Measurements from ENCODE around the gene CCR3.

CCR3 gene

DNA sequence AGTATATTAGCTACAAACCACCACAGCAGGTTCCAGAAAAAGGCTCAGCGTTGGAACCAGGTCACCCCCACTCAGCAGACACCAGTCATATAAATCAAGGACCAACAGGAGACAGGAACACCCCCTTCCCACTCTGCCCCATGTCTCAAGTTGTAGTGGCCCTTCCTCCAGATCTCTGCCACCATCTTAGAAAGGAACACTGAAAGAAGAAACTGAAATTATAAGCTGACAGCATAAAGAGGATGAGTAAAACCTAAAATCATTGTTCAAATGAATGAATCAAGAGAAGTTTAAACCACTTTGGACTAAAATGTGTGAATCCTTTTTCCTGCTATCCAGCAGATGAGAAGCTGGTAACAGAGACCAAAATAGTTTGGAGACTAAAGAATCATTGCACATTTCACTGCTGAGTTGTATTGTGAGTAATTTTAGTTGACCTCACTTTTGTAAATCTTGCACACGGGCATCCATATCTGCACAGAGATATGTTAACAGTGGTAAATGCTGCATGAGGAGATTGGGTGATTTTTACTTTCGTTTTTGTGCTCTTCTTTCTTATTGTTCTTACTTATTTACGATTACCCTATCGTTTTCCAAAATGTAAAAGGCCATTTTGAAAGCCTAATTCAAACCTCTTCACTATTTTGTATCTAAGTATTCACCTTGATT, 19.8 kb downstream of the CCR3 start:
- H3K4me1 ChIP-seq (ENCODE audit: control insufficient read depth in 1 of 2, insufficient read depth in 1 of 2, low read depth in 1 of 2, low read length in 1 of 2): no peaks in the 10 kb centered on the region
- no peak overlapping the region for H3K27ac ChIP-seq
- H3K9me3 ChIP-seq: no peaks in the 10 kb centered on the region
- TF ChIP-seq, protein P1, sequence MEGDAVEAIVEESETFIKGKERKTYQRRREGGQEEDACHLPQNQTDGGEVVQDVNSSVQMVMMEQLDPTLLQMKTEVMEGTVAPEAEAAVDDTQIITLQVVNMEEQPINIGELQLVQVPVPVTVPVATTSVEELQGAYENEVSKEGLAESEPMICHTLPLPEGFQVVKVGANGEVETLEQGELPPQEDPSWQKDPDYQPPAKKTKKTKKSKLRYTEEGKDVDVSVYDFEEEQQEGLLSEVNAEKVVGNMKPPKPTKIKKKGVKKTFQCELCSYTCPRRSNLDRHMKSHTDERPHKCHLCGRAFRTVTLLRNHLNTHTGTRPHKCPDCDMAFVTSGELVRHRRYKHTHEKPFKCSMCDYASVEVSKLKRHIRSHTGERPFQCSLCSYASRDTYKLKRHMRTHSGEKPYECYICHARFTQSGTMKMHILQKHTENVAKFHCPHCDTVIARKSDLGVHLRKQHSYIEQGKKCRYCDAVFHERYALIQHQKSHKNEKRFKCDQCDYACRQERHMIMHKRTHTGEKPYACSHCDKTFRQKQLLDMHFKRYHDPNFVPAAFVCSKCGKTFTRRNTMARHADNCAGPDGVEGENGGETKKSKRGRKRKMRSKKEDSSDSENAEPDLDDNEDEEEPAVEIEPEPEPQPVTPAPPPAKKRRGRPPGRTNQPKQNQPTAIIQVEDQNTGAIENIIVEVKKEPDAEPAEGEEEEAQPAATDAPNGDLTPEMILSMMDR (IDR thresholded peaks at IDR 0.05): no peak
- no peaks in the 10 kb centered on the region for H3K27me3 ChIP-seq
- H3K36me3 ChIP-seq: no peaks in the 10 kb centered on the region
- H3K4me3 ChIP-seq (ENCODE audit: low read depth in 1 of 2, low read length in 1 of 2): no peak overlapping the region

DNA sequence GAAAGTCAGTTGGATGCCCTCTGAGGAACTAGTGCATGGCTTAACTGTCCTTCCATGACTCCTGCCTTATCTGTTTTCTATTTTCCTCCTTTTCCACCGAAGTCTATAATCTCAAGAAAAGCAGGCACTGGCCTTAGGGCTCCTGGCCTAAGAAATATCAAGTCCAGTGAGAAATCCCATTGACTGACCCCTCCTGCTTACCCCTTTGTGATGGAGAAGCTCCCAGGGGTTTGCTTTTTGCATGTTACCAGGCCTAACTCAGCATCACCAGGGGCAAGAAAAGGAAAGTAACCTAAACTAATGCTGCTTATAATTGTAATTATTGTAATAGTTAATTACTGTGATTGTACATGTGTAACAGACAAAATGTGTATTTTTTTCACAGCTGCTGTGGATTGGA, 21.7 kb downstream of the CCR3 start:
- Histone ChIP-seq H3K9me3 (no peaks in the 10 kb centered on the region), H3K4me1 (ENCODE audit: control insufficient read depth in 1 of 2, insufficient read depth in 1 of 2, low read depth in 1 of 2, low read length in 1 of 2) (no peaks in the 10 kb centered on the region), H3K4me3 (ENCODE audit: low read depth in 1 of 2, low read length in 1 of 2) (no peak overlapping the region), H3K27ac (no peak overlapping the region), H3K27me3 (no peaks in the 10 kb centered on the region), H3K36me3 (no peaks in the 10 kb centered on the region)
- TF ChIP-seq, protein P1 (IDR thresholded peaks at IDR 0.05): no peak

DNA sequence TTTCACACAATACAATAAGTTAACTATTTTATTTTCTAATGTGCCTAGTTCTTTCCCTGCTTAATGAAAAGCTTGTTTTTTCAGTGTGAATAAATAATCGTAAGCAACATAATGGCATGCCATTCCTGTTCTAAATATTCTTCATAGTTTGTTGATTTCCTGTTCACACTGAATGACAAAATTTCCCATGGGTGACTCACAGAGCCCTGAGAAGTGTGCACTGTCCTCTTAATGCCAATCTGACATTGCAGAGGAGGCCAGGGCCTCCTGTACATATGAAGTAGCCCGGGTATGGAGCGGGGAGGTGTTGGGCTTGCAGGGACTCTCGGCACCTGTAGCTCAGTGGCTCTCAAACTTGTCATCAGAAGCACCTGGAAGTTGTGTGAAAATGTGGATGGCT, 24.3 kb downstream of the CCR3 start:
- Histone ChIP-seq H3K36me3 (no peaks in the 10 kb centered on the region), H3K9me3 (no peaks in the 10 kb centered on the region), H3K4me1 (ENCODE audit: control insufficient read depth in 1 of 2, insufficient read depth in 1 of 2, low read depth in 1 of 2, low read length in 1 of 2) (no peaks in the 10 kb centered on the region), H3K27me3 (no peaks in the 10 kb centered on the region), H3K4me3 (ENCODE audit: low read depth in 1 of 2, low read length in 1 of 2) (no peak overlapping the region), H3K27ac (no peak overlapping the region)
- TF ChIP-seq, protein P1 (IDR thresholded peaks at IDR 0.05): no peak

DNA sequence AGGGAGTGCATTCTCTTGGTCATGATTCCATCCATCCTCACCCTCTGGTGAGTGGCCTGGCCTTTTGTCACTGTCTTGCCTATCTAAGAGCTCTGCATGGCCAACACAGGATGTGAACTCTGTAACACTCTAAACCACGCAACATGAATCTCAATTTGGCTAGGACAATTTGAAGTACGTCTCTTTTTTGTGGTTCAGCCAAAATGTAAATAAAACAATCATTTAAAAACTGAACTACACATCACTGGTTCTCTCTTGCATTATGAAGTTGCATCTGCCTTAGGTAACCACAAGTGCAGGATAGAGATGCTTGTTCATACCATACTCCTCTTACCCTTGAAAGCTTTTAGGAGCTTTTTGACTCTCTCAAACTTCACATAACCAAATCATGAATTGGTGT, 27.3 kb downstream of the CCR3 start:
- no peaks in the 10 kb centered on the region for H3K4me1 ChIP-seq (ENCODE audit: control insufficient read depth in 1 of 2, insufficient read depth in 1 of 2, low read depth in 1 of 2, low read length in 1 of 2)
- no peak overlapping the region for H3K4me3 ChIP-seq (ENCODE audit: low read depth in 1 of 2, low read length in 1 of 2)
- H3K36me3 ChIP-seq: no peaks in the 10 kb centered on the region
- H3K27me3 ChIP-seq: no peaks in the 10 kb centered on the region
- no peaks in the 10 kb centered on the region for H3K9me3 ChIP-seq
- TF ChIP-seq, protein P1 (IDR thresholded peaks at IDR 0.05): no peak
- no peak overlapping the region for H3K27ac ChIP-seq

DNA sequence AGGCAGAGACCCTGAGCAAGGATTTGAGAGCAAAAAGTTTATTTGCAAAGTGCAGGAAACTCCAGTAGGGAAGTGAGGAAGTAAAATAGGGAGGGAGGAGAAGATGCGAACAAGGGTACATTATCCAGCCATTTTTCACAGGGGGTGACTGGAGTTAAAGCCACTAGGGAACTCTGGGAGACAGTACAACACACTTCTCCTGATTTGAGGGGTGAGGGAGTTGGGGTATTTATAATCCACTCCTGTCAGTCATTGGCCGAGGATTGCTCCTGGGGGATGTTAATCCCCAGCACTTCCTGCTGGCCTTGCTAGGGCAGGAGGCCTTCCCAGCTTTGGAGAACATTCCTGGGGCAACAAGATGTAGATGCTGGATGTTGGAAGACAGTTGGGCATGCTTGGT, 28.2 kb downstream of the CCR3 start:
- Histone ChIP-seq H3K9me3 (no peaks in the 10 kb centered on the region), H3K27ac (no peak overlapping the region), H3K36me3 (no peaks in the 10 kb centered on the region), H3K27me3 (no peaks in the 10 kb centered on the region), H3K4me1 (ENCODE audit: control insufficient read depth in 1 of 2, insufficient read depth in 1 of 2, low read depth in 1 of 2, low read length in 1 of 2) (no peaks in the 10 kb centered on the region), H3K4me3 (ENCODE audit: low read depth in 1 of 2, low read length in 1 of 2) (no peak overlapping the region)
- TF ChIP-seq, protein P1 (IDR thresholded peaks at IDR 0.05): no peak

Data from neutrophil (primary cell).